ENCODE data around the gene USP13.

USP13 gene

GRCh38 chr3:179794355-179794754, 141.5 kb downstream of the USP13 start:
- TF ChIP-seq CTCF (conservative IDR thresholded peaks at IDR 0.05; ENCODE audit: low read depth, low read length): no peak
- DNase-seq (ENCODE audit: low read depth): no peak

GRCh38 chr3:179796421-179796820, 143.6 kb downstream of the USP13 start:
- no peak overlapping the region for H3K4me3 ChIP-seq (ENCODE audit: low read length)
- DNase-seq (ENCODE audit: low read depth): peak; percentile 57
- no peak for TF ChIP-seq CTCF (conservative IDR thresholded peaks at IDR 0.05; ENCODE audit: low read depth, low read length)

More at GRCh38 chr3:179794355-179794754, 141.5 kb downstream of the USP13 start:
- H3K4me3 ChIP-seq (ENCODE audit: low read length): no peak overlapping the region

GRCh38 chr3:179797192-179797591, 144.4 kb downstream of the USP13 start:
- DNase-seq (ENCODE audit: low read depth): no peak
- TF ChIP-seq CTCF (conservative IDR thresholded peaks at IDR 0.05; ENCODE audit: low read depth, low read length): no peak
- no peak overlapping the region for H3K4me3 ChIP-seq (ENCODE audit: low read length)

- H3K4me3 ChIP-seq (ENCODE audit: low read length): no peak overlapping the region
- no peak for DNase-seq (ENCODE audit: low read depth)
- no peak for TF ChIP-seq CTCF (conservative IDR thresholded peaks at IDR 0.05; ENCODE audit: low read depth, low read length)
Measured at GRCh38 chr3:179801263-179801662, 148.4 kb downstream of the USP13 start.

GRCh38 chr3:179801856-179802255, 149.0 kb downstream of the USP13 start:
- no peak overlapping the region for H3K4me3 ChIP-seq (ENCODE audit: low read length)
- no peak for DNase-seq (ENCODE audit: low read depth)
- TF ChIP-seq CTCF (conservative IDR thresholded peaks at IDR 0.05; ENCODE audit: low read depth, low read length): no peak

GRCh38 chr3:179806177-179806576, 153.3 kb downstream of the USP13 start:
- no peak for TF ChIP-seq CTCF (conservative IDR thresholded peaks at IDR 0.05; ENCODE audit: low read depth, low read length)
- H3K4me3 ChIP-seq (ENCODE audit: low read length): no peak overlapping the region
- DNase-seq (ENCODE audit: low read depth): no peak

- TF ChIP-seq CTCF (conservative IDR thresholded peaks at IDR 0.05; ENCODE audit: low read depth, low read length): no peak
- no peak overlapping the region for H3K4me3 ChIP-seq (ENCODE audit: low read length)
- no peak for DNase-seq (ENCODE audit: low read depth)
Measured at GRCh38 chr3:179807588-179807987, 154.7 kb downstream of the USP13 start.

All from retinal pigment epithelial cell (primary cell).